Non-pigmented ciliary epithelial cell (primary cell): ENCODE results near the gene TBC1D12.
"Not testable (repeated sequence)": the region's sequence is repeated elsewhere in the genome, so short reads cannot be mapped to it uniquely, and the experiment has no call there.

Experiments
- DNase-seq: peaks from one replicate; pipeline ENCODE4 v3.0.0-alpha.2; 2010; ENCODE audit warnings: low read depth

TBC1D12 gene

DNA sequence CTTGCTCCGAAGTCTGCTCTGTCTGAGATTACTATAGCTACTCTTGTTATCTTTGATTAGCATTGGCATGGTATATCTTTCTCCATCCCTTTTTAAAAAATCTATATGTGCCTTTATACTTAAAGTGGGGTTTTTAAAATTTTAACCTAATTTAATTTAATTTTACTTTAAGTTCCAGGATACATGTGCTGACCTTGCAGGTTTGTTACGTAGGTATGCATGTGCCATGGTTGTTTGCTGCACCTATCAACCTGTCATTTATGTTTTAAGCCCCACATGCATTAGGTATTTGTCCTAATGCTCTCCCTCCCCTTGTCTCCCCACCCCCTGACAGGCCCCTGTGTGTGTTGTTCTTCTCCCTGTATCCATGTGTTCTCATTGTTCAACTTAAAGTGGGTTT lies 54.6 kb downstream of the TBC1D12 start:
- DNase-seq = no peak

DNA sequence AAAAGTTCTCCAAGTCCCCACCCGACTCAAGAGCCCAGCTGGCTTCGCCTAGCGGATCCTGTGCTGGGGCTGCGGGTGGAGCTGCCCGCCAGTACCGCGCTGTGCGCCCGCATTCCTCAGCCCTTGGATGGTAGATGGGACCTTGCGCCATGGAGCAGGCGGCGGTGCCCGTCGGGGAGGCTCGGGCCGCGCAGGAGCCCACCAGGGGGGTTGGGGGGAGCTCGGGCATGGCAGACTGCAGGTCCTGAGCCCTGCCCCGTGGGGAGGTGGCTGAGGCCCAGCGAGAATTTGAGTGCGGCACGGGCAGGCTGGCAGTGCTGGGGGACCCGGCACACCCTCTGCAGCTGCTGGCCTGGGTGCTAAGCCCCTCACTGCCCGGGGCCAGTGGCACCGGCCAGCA lies 57.0 kb downstream of the TBC1D12 start:
- no peak for DNase-seq

- no peak for DNase-seq
Measured at GRCh38 chr10:94461503-94461902, 59.2 kb downstream of the TBC1D12 start.

DNA sequence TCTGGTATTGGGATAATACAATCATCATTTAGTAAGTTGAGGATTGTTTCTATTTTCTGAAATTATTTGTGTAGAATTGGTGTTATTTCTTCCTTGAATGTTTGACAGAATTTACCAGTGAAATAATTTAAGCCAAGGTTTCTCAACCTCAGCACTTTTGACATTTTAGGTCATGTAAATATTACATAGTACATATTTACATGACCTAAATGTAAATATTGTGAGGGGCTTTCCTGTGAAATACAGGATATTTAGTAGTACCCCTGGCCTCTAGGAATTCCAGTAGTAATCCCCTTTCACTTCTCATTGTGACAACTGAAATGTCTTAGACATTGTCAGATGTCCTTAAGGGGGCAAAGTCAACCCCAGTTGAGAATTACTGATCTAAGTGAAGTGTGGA lies 59.8 kb downstream of the TBC1D12 start:
- no peak for DNase-seq

- DNase-seq = no peak
Measured at GRCh38 chr10:94465684-94466083, 63.3 kb downstream of the TBC1D12 start.

- no peak for DNase-seq
Measured at GRCh38 chr10:94481410-94481809, 79.1 kb downstream of the TBC1D12 start.

- DNase-seq = no peak
Measured at GRCh38 chr10:94483970-94484369, 81.6 kb downstream of the TBC1D12 start.

DNA sequence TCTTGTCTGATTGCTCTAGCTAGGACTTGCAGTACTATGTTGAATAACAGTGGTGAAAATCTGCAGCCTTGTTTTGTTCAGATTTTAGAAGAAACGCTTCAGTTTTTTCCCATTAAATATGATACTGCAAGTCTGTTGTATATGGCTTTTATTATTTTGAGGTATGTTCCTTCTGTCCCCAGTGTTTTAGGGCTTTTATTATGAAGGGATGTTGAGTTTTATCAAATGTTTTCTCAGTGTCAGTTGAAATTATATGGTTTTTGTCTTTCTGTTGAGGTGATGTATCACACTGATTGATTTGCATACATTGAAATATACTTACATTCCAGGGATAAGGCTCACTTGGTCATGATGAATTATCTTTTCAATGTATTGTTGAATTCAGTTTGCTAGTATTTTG lies 82.8 kb downstream of the TBC1D12 start:
- no peak for DNase-seq

DNA sequence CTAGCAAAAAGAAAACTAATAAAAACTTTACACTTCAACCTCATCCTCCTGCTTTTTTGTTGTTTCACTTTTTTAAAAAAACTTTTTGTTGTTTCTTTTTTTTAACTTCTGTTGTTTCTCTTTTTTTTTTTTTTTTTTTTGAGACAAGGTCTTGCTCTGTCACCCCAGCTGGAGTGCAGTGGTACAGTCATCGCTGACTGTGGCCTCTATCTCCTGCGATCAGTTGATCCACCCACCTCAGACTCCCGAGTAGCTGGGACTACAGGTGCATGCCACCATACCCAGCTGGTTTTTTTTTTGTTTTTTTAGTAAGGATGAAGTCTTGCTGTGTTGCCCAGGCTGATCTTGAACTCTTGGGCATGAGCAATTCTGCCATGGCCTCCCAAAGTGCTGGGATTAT lies 85.2 kb downstream of the TBC1D12 start:
- no peak for DNase-seq

DNA sequence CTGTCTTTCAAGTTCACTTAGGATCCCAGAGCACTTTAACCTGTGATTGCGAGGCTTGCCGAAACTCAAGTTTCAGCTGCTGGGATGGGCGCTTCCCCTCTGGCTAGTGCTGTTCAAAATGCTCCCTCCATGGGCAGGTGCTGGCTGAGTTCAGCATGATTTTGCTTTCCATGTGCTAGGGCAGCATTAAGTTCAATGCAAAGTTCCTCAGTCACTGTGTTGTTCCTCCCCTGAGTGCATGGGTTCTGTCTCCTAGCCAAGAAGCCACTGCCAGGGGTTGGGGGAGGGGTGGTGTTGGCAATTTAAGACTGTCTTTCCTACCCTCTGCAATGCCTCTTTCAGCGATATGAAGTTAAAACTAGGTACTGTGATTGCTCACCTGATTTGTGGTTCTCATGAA lies 86.8 kb downstream of the TBC1D12 start:
- DNase-seq = no peak

- DNase-seq = no peak
Measured at GRCh38 chr10:94489976-94490788, 87.8 kb downstream of the TBC1D12 start.

- DNase-seq = no peak
Measured at GRCh38 chr10:94490789-94491039, 88.4 kb downstream of the TBC1D12 start.

GRCh38 chr10:94493463-94493862 lies 91.1 kb downstream of the TBC1D12 start:
- no peak for DNase-seq

DNA sequence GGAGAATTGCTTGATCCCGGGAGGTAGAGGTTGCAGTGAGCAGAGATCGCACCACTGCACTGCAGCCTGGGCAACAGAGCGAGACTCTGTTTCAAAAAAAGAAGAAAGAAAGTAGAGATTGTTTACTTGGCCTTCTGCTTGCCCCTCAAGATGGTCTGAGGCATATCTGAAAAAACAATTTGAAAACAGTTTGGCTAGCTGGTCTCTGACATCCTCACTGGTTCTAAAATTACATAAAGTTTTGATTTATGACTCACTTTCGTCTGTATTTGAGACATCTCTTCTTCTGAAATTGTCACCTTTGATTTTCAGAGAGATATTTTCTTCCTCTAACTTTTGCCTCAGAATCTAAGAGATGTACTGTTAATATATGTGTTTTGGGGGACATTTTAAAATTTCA lies 93.7 kb downstream of the TBC1D12 start:
- DNase-seq = peak; percentile 4

- DNase-seq = no peak
Measured at GRCh38 chr10:94496646-94497045, 94.3 kb downstream of the TBC1D12 start.

- no peak for DNase-seq
Measured at GRCh38 chr10:94500063-94500462, 97.7 kb downstream of the TBC1D12 start.

DNA sequence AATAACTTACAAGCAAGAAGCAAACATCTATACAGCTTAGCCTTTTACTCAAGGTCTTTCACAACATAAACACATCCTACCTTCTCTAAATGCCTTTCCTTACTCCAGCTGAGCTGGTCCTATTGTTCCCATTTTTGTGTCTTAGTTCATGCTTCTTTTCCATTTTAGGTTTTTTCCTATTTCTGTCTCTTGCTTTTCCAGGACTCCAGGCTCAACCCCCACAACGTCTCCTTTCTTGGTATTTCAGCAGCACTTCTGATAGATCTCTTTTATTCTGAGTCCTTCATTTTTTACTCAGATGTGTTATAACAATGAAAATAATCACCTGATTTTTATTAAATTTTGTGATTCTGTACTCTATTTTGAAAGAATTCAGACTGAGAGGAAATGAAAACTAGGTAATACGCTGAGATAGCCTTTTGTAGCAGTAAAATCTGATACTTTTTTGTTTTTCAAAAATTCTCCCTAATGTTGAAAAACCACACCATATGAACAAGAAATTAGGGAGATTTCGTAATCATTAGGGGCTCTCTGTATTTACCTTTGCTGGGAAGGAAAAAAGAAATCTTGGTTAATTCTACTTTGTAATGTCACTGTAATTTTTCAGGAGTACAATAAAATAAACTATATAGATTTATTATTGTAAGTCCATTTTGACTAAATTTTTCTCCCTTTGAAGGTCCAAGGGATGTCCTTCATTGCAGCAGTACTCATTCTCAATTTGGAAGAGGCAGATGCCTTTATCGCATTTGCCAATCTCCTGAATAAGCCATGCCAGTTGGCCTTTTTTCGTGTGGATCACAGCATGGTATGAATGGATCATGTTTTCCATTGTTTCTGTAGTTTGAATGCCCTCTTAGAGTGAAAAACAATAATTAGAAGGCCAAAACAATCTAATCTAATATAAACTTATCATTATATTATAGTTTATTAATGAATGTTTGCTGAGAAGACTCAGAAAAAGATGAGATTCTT lies 119.2 kb downstream of the TBC1D12 start:
- DNase-seq = no peak

GRCh38 chr10:94524146-94524545 lies 121.8 kb downstream of the TBC1D12 start:
- peak; percentile 18 for DNase-seq

DNA sequence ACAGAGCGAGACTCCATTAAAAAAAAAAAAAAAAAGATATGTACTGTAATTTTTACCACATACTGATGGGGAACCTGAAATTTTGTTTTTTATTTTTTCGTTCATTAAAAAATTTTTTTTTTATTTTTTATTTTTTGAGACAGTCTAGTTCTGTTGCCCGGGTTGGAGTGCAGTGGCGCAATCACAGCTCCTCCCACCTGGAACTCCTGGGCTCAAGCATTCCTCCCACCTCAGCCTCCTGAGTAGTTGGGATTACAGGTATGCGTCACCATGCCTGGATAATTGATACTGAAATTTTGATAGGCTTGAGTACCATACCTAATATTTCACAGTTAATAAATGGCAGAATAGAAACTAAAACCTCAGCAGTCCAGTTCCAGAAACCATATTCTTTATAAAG lies 122.4 kb downstream of the TBC1D12 start:
- no peak for DNase-seq

DNA sequence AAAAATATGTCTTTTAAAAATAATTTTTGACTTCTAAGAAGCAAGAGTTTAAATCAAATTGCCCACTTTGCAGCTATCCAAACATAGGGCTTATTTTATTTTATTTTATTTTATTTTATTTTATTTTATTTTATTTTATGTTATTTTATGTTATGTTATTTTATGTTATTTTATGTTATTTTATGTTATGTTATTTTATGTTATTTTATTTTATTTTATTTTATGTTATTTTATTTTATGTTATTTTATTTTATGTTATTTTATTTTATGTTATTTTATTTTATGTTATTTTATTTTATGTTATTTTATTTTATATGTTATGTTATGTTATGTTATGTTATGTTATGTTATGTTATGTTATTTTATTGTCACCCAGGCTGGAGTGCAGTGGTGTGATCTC lies 129.2 kb downstream of the TBC1D12 start:
- DNase-seq = not testable (repeated sequence)

DNA sequence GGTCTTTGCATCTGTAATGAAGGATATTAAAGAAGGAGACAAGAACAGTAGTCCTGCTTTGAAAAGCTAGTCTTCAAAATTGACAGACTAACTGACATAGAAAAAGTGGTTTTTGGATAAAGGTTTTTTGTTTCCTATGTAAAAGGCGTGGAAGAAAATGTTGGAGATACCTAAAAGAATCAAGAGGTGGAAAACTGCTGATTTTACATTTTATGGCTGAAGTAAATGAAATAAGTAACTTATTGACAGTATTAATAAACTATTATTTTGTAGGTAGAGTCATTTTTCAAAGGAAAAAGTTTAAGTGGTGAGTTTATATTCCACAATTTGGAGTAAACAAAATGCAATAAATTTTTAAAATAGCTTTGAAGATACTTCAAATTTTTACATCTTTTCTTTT lies 130.7 kb downstream of the TBC1D12 start:
- DNase-seq = no peak

DNA sequence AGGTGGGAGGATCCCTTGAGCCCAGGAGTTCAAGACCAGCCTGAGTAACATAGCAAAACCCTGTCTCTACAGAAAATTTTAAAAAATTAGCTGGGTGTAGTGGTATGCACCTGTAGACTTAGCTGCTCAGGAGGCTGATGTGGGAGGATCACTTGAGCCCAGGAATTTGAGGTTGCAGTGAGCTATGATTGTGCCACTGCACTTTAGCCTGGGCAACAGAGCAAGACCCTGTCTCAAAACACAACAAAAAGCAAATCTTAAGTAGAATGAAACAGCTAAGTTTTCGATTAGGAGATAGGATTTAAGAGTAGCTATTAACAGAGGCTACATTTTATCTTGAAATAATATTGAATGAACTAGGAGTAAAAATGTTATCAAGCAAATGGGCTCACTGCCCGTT lies 139.9 kb downstream of the TBC1D12 start:
- DNase-seq = not testable (repeated sequence)

DNA sequence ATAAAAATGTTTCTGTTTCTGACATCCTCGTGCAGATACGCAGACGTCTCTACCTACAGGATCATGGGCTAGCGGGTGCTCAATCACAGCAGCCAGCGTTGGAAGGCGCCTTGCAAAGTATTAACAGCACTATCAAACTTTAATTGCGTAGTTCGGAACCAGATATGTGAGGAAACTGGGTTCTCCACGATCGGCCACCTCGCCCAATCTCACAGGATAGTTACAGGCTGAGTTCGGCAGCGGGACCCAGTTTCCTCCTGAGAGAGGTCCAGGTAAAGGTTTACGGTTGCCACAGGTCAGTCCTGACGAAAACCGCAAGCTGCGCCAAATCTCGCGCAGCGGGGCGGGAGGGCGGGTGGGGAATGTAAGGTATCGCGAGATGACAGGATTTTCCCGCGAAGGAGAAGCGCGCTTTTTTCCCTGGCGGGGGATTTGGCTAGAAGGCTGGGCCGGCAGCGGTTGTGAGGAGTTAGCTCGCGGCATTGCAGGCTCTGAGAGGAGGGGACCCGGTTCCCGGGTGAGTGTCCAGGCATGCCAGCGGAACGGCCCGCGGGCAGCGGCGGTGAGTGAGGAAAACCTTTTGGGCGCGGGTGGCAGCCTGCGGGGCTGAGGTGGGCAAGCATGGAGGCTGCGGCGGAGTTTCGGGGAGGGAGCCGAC lies 143.2 kb downstream of the TBC1D12 start, which contains the start of gene HELLS:
HELLS (plus strand) TSS at position 398 of the 658 bp plus-strand sequence; CDS start at position 532, 134 bp downstream.
- DNase-seq = peak; percentile 30
